HL-60 (cell line): Measurements from ENCODE around the gene LYG1.
"Not testable (repeated sequence)": the region's sequence is repeated elsewhere in the genome, so short reads cannot be mapped to it uniquely, and the experiment has no call there.

Experiments
- DNase-seq, 2 experiments: peaks; one replicate each; pipeline ENCODE4 v3.0.0-alpha.2; 2010 to 2020; ENCODE audit warnings: low read depth in 1 of 2, low spot score in 1 of 2
- H3K27ac ChIP-seq: fragments of 250-450 bp; sonication (Bioruptor Pico); replicated peaks from 2 replicates; pipeline ENCODE4 v1.5.1; 2020; ENCODE audit warnings: mild to moderate bottlenecking, moderate library complexity
- H3K27me3 ChIP-seq: fragments of 250-450 bp; sonication (Bioruptor Pico); 2 replicates; pipeline ENCODE4 v1.5.1; 2021; ENCODE audit warnings: mild to moderate bottlenecking, moderate library complexity; ENCODE audit not compliant: insufficient read depth, poor library complexity, severe bottlenecking
- H3K4me3 ChIP-seq: replicated peaks from 2 replicates; pipeline ENCODE4 v1.5.1; 2011; ENCODE audit warnings: mild to moderate bottlenecking, control low read depth, low read length; ENCODE audit not compliant: insufficient read depth
- GABPA ChIP-seq: IDR thresholded peaks from 2 replicates; pipeline ENCODE4 v1.6.1; 2012; ENCODE audit warnings: low read depth
- POLR2AphosphoS5 ChIP-seq: IDR thresholded peaks from 2 replicates; pipeline ENCODE4 v1.6.1; 2012; ENCODE audit warnings: low read depth
- REST ChIP-seq: IDR thresholded peaks from 2 replicates; pipeline ENCODE4 v1.6.1; 2012; ENCODE audit warnings: low read depth; ENCODE audit not compliant: insufficient replicate concordance
- SPI1 ChIP-seq: IDR thresholded peaks from 2 replicates; pipeline ENCODE4 v1.6.1; 2012; ENCODE audit warnings: low read depth, mild to moderate bottlenecking, borderline replicate concordance
- long read RNA-seq: library from polyadenylated mRNA; unstranded; transcript quantifications from one replicate; pipeline ENCODE4 v2.0.0, GENCODE V29; 2020
- TF ChIP-seq, protein P1 (sequence below): IDR thresholded peaks from one replicate; pipeline ENCODE4 v1.5.1; 2011; ENCODE audit warnings: low read length, control low read depth, inconsistent platforms; ENCODE audit not compliant: insufficient read depth

Gene LYG1
- long read RNA-seq, partial matches to known transcripts, result 0 of 4 reads
- long read RNA-seq, other reads (novel, unspliced or antisense), result 4 of 4 reads

DNA sequence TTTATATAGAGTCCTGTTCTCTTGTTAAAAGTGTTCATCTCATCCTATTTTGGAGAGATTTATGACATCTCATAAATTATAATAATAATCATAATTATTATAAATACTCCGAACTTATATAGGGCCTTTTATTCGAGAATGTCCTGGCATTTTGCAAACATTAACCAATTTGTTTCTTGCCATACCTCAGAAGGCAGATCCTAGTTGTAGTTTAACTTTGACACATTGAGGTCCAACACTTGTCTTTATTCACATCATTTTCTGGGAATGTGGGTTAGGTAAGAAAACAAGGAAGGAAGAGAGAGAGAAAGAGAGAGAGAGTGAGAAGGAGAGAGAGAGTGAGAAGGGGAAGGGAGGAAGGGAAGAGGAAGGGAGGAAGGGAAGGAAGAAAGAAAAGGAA, at the start of gene LYG1:
LYG1 (minus strand) TSS at position 101 of the 400 bp plus-strand sequence. CDS start 5,527 bp downstream, outside the sequence.
- H3K27me3 ChIP-seq, DNase-seq, H3K27ac ChIP-seq, H3K4me3 ChIP-seq: not testable (repeated sequence)

- no peak for TF ChIP-seq REST
- TF ChIP-seq, protein P1, sequence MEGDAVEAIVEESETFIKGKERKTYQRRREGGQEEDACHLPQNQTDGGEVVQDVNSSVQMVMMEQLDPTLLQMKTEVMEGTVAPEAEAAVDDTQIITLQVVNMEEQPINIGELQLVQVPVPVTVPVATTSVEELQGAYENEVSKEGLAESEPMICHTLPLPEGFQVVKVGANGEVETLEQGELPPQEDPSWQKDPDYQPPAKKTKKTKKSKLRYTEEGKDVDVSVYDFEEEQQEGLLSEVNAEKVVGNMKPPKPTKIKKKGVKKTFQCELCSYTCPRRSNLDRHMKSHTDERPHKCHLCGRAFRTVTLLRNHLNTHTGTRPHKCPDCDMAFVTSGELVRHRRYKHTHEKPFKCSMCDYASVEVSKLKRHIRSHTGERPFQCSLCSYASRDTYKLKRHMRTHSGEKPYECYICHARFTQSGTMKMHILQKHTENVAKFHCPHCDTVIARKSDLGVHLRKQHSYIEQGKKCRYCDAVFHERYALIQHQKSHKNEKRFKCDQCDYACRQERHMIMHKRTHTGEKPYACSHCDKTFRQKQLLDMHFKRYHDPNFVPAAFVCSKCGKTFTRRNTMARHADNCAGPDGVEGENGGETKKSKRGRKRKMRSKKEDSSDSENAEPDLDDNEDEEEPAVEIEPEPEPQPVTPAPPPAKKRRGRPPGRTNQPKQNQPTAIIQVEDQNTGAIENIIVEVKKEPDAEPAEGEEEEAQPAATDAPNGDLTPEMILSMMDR, result no peak
- no peak for TF ChIP-seq POLR2AphosphoS5
- TF ChIP-seq SPI1, result no peak
- TF ChIP-seq GABPA, result no peak
- H3K27ac ChIP-seq, result no peak overlapping the region
- no peak for DNase-seq
- no peak overlapping the region for H3K4me3 ChIP-seq
- H3K27me3 ChIP-seq, result no peaks in the 10 kb centered on the region
Measured at GRCh38 chr2:99350194-99350593, 49.2 kb upstream of the LYG1 start.

- Histone ChIP-seq H3K4me3 (no peak overlapping the region), H3K27me3 (no peaks in the 10 kb centered on the region), H3K27ac (no peak overlapping the region)
- no peak for DNase-seq
- no peak for TF ChIP-seq GABPA
Measured at GRCh38 chr2:99348173-99348572, 47.2 kb upstream of the LYG1 start.

DNA sequence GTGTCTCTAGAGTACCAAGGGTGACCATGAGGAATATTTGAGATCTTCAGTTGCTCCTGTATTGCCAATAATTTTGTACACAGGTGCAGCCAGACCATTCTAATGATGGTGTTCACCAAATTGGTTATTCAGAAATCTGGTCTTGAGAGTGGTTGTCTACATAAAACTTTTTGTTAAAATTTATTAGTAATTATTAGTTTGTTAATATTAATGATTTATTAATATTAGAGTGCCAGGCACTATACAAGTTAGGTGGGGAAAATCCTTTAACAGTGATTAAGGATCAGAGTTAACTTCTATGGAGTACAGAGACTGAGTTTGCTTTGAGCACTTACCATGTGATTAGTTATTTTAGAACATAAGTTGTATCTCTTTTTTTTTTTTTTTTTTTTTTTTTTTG, 45.2 kb upstream of the LYG1 start:
- no peak for TF ChIP-seq REST
- no peak for TF ChIP-seq GABPA
- no peak for TF ChIP-seq SPI1
- no peak for TF ChIP-seq POLR2AphosphoS5
- TF ChIP-seq, protein P1, result no peak
- Histone ChIP-seq H3K4me3 (no peak overlapping the region), H3K27ac (no peak overlapping the region), H3K27me3 (no peaks in the 10 kb centered on the region)
- DNase-seq, result no peak

- H3K27me3 ChIP-seq, H3K4me3 ChIP-seq, H3K27ac ChIP-seq, DNase-seq: not testable (repeated sequence)
Measured at GRCh38 chr2:99345446-99345845, 44.4 kb upstream of the LYG1 start.
